GM23338 (cell line): ENCODE measurements around the gene SLC8A3.

Experiments used
- CREB1 ChIP-seq: fragments of 250-450 bp; sonication (Bioruptor Pico); IDR thresholded peaks from 2 replicates; pipeline ENCODE4 v1.5.0; 2020; ENCODE audit warnings: low read depth, mild to moderate bottlenecking, moderate library complexity
- CTCF ChIP-seq, 2 experiments: fragments of 200-600 bp in 1 of 2; sonication (generic) in 1 of 2; conservative IDR thresholded peaks; 2 replicates each; pipeline versions ENCODE4 v1.5.1 to v1.6.1; 2016 to 2017; ENCODE audit warnings: antibody characterized with exemption in 2 of 2, low read depth in 2 of 2, mild to moderate bottlenecking in 2 of 2, moderate library complexity in 1 of 2
- ETS1 ChIP-seq: IDR thresholded peaks from 2 replicates; pipeline ENCODE4 v1.6.1; 2016; ENCODE audit warnings: antibody characterized with exemption
- EZH2 ChIP-seq: fragments of 200-600 bp; sonication (generic); IDR thresholded peaks from one replicate; pipeline ENCODE4 v1.8.0; 2017; ENCODE audit warnings: antibody characterized with exemption, mild to moderate bottlenecking, low read depth; ENCODE audit not compliant: unreplicated experiment
- EZH2phosphoT487 ChIP-seq: fragments of 200-600 bp; sonication (generic); IDR thresholded peaks from one replicate; pipeline ENCODE4 v1.8.1; 2018; ENCODE audit warnings: antibody characterized with exemption; ENCODE audit not compliant: unreplicated experiment
- JUNB ChIP-seq: IDR thresholded peaks from one replicate; pipeline ENCODE4 v1.6.1; 2016; ENCODE audit warnings: antibody characterized with exemption; ENCODE audit not compliant: unreplicated experiment
- POLR2AphosphoS5 ChIP-seq: IDR thresholded peaks from 2 replicates; pipeline ENCODE4 v1.6.1; 2016; ENCODE audit warnings: antibody characterized with exemption, low read depth
- REST ChIP-seq: IDR thresholded peaks from one replicate; pipeline ENCODE4 v1.6.1; 2018; ENCODE audit warnings: antibody characterized with exemption; ENCODE audit not compliant: unreplicated experiment
- ZNF462 ChIP-seq: fragments of 250-450 bp; sonication (Bioruptor Pico); IDR thresholded peaks from 2 replicates; pipeline ENCODE4 v1.5.0; 2020; ENCODE audit warnings: mild to moderate bottlenecking, moderate library complexity

GRCh38 chr14:69999261-69999674 is 189.5 kb downstream of the SLC8A3 start:
- TF ChIP-seq CTCF (conservative IDR thresholded peaks at IDR 0.05; ENCODE audit: low read depth in 2 of 2) = no peak
- no peak for TF ChIP-seq POLR2AphosphoS5
- no peak for TF ChIP-seq JUNB
- no peak for TF ChIP-seq EZH2
- TF ChIP-seq EZH2phosphoT487 = no peak
- no peak for TF ChIP-seq CREB1 (CRISPR knock-in tag)
- no peak for TF ChIP-seq ZNF462 (CRISPR knock-in tag)
- TF ChIP-seq REST = no peak
- TF ChIP-seq ETS1 = no peak
